ENCODE data around the gene ST3GAL5.

- TF ChIP-seq, protein P1, sequence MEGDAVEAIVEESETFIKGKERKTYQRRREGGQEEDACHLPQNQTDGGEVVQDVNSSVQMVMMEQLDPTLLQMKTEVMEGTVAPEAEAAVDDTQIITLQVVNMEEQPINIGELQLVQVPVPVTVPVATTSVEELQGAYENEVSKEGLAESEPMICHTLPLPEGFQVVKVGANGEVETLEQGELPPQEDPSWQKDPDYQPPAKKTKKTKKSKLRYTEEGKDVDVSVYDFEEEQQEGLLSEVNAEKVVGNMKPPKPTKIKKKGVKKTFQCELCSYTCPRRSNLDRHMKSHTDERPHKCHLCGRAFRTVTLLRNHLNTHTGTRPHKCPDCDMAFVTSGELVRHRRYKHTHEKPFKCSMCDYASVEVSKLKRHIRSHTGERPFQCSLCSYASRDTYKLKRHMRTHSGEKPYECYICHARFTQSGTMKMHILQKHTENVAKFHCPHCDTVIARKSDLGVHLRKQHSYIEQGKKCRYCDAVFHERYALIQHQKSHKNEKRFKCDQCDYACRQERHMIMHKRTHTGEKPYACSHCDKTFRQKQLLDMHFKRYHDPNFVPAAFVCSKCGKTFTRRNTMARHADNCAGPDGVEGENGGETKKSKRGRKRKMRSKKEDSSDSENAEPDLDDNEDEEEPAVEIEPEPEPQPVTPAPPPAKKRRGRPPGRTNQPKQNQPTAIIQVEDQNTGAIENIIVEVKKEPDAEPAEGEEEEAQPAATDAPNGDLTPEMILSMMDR (conservative IDR thresholded peaks at IDR 0.05; ENCODE audit: low read depth, low read length), result no peak
- TF ChIP-seq EZH2 (IDR thresholded peaks at IDR 0.05; ENCODE audit: borderline replicate concordance, low read depth, low read length, poor library complexity, severe bottlenecking), result no peak
These were observed 60.1 kb downstream of the ST3GAL5 start for GRCh38 chr2:85828725-85829124.

Measured in A673 (cell line).